ENCODE results near the gene KLK13.

GRCh38 chr19:51108066-51108804 lies 43.3 kb upstream of the KLK13 start, which contains the start of gene CTU1:
- TF ChIP-seq CTCF (IDR thresholded peaks at IDR 0.05; ENCODE audit: low read depth, low read length) (no peak), EZH2phosphoT487 (IDR thresholded peaks at IDR 0.05; ENCODE audit: low read depth) (no peak)
